WTC11 (cell line): ENCODE results near the gene DNAH8. TPM values are rescaled to one million over a fixed set of nuclear protein-coding genes. Genes with fewer than 3 reads are reported as not detected.

Experiments used
- ATAC-seq: fragments of 200-7000 bp; cut with Tn5 transposase; 2 replicates; pipeline ENCODE4 v1.10.0; 2021; ENCODE audit warnings: mild to moderate bottlenecking, moderate library complexity
- CTCF ChIA-PET: fragments of 300-600 bp; sonication (Branson Sonifier 250); formaldehyde crosslinking; loops from one replicate; lab custom pipeline; 2021; ENCODE audit warnings: antibody characterized with exemption; lab: Charles Lee
- POLR2A ChIA-PET: fragments of 350-600 bp; sonication (Branson Sonifier 250); formaldehyde crosslinking; loops from one replicate; lab custom pipeline; 2021; ENCODE audit warnings: antibody characterized with exemption; lab: Charles Lee
- DNase-seq: peaks from one replicate; pipeline ENCODE4 v3.0.0; 2021; ENCODE audit warnings: low spot score
- H3K27ac Mint-ChIP-seq: 2 replicates; pipeline ENCODE4 v1.8.0; 2021; ENCODE audit warnings: mixed read lengths
- H3K27me3 Mint-ChIP-seq: 2 replicates; pipeline ENCODE4 v1.8.0; 2021; ENCODE audit warnings: low read depth, mild to moderate bottlenecking, moderate library complexity, mixed read lengths
- H3K36me3 Mint-ChIP-seq: 2 replicates; pipeline ENCODE4 v1.8.0; 2021; ENCODE audit warnings: mixed read lengths
- H3K4me1 Mint-ChIP-seq: 2 replicates; pipeline ENCODE4 v1.8.0; 2022; ENCODE audit warnings: mixed read lengths
- H3K4me3 Mint-ChIP-seq: 2 replicates; pipeline ENCODE4 v1.8.0; 2021; ENCODE audit warnings: mild to moderate bottlenecking, moderate library complexity, mixed read lengths
- H3K9me3 Mint-ChIP-seq: 2 replicates; pipeline ENCODE4 v1.8.0; 2021; ENCODE audit warnings: mixed read lengths
- ATF1 ChIP-seq: sonication (generic); formaldehyde crosslinking; IDR thresholded peaks from 2 replicates; pipeline ENCODE4 v1.8.1; 2023; ENCODE audit warnings: mild to moderate bottlenecking, moderate library complexity, missing genetic modification reagents
- CBFB ChIP-seq: sonication (generic); formaldehyde crosslinking; IDR thresholded peaks from 2 replicates; pipeline ENCODE4 v1.8.1; 2022; ENCODE audit warnings: mild to moderate bottlenecking, low read depth, missing genetic modification reagents
- CREB1 ChIP-seq: sonication (generic); formaldehyde crosslinking; IDR thresholded peaks from 2 replicates; pipeline ENCODE4 v1.8.0; 2023; ENCODE audit warnings: mild to moderate bottlenecking, missing genetic modification reagents
- ELF4 ChIP-seq: sonication (generic); formaldehyde crosslinking; IDR thresholded peaks from 2 replicates; pipeline ENCODE4 v1.8.1; 2022; ENCODE audit warnings: low read depth, mild to moderate bottlenecking, moderate library complexity, missing genetic modification reagents
- ESRRA ChIP-seq: sonication (generic); formaldehyde crosslinking; IDR thresholded peaks from 2 replicates; pipeline ENCODE4 v1.8.1; 2022; ENCODE audit warnings: mild to moderate bottlenecking, missing genetic modification reagents, borderline replicate concordance
- ETV6 ChIP-seq: sonication (generic); formaldehyde crosslinking; IDR thresholded peaks from 2 replicates; pipeline ENCODE4 v1.8.1; 2022; ENCODE audit warnings: mild to moderate bottlenecking, missing genetic modification reagents
- FOXJ3 ChIP-seq: sonication (generic); formaldehyde crosslinking; IDR thresholded peaks from 2 replicates; pipeline ENCODE4 v1.9.0; 2021; ENCODE audit warnings: missing genetic modification reagents, mild to moderate bottlenecking, borderline replicate concordance
- GABPB1 ChIP-seq: sonication (generic); formaldehyde crosslinking; IDR thresholded peaks from 2 replicates; pipeline ENCODE4 v1.8.1; 2023; ENCODE audit warnings: mild to moderate bottlenecking, missing genetic modification reagents
- HMGA2 ChIP-seq: fragments of 250-450 bp; sonication (Bioruptor Pico); IDR thresholded peaks from 2 replicates; pipeline ENCODE4 v1.4.0; 2021; ENCODE audit warnings: mild to moderate bottlenecking, moderate library complexity
- IRF2 ChIP-seq: sonication (generic); formaldehyde crosslinking; IDR thresholded peaks from 2 replicates; pipeline ENCODE4 v1.8.0; 2022; ENCODE audit warnings: low read depth, missing genetic modification reagents, borderline replicate concordance
- JAZF1 ChIP-seq: fragments of 250-450 bp; sonication (Bioruptor Pico); IDR thresholded peaks from 2 replicates; pipeline ENCODE4 v1.9.0; 2021; ENCODE audit warnings: moderate library complexity, mild to moderate bottlenecking, inconsistent platforms
- JUN ChIP-seq: sonication (generic); formaldehyde crosslinking; IDR thresholded peaks from 2 replicates; pipeline ENCODE4 v1.8.0; 2023; ENCODE audit warnings: mild to moderate bottlenecking, missing genetic modification reagents
- KAT7 ChIP-seq: sonication (generic); formaldehyde crosslinking; IDR thresholded peaks from 2 replicates; pipeline ENCODE4 v1.8.1; 2023; ENCODE audit warnings: missing genetic modification reagents, mild to moderate bottlenecking, borderline replicate concordance
- NFE2L1 ChIP-seq: sonication (generic); formaldehyde crosslinking; IDR thresholded peaks from 2 replicates; pipeline ENCODE4 v1.8.1; 2023; ENCODE audit warnings: missing genetic modification reagents
- NR3C1 ChIP-seq: sonication (generic); formaldehyde crosslinking; conservative IDR thresholded peaks from 2 replicates; pipeline ENCODE4 v1.8.1; 2023; ENCODE audit warnings: low read depth, mild to moderate bottlenecking, missing genetic modification reagents
- SP1 ChIP-seq: sonication (generic); formaldehyde crosslinking; conservative IDR thresholded peaks from 2 replicates; pipeline ENCODE4 v1.8.1; 2022; ENCODE audit warnings: missing genetic modification reagents
- TEAD4 ChIP-seq: sonication (generic); formaldehyde crosslinking; IDR thresholded peaks from 2 replicates; pipeline ENCODE4 v1.8.0; 2022; ENCODE audit warnings: mild to moderate bottlenecking, missing genetic modification reagents
- ZNF416 ChIP-seq: fragments of 250-450 bp; sonication (Bioruptor Pico); IDR thresholded peaks from 2 replicates; pipeline ENCODE4 v1.9.0; 2021; ENCODE audit warnings: mild to moderate bottlenecking, inconsistent platforms
- total RNA-seq: library from RNA; stranded (reverse); gene quantifications from 3 replicates; pipeline ENCODE4 v1.2.3, GENCODE V29; 2021
- TF ChIP-seq, protein P1 (sequence below): sonication (generic); formaldehyde crosslinking; conservative IDR thresholded peaks from 2 replicates; pipeline ENCODE4 v1.8.1; 2023; ENCODE audit warnings: mild to moderate bottlenecking, low read depth, missing genetic modification reagents, moderate library complexity
- TF ChIP-seq, protein P2 (sequence below): sonication (generic); formaldehyde crosslinking; IDR thresholded peaks from 2 replicates; pipeline ENCODE4 v1.8.1; 2023; ENCODE audit warnings: mild to moderate bottlenecking, missing genetic modification reagents, moderate library complexity
- TF ChIP-seq, protein P3 (sequence below): sonication (generic); formaldehyde crosslinking; IDR thresholded peaks from 2 replicates; pipeline ENCODE4 v1.8.1; 2022; ENCODE audit warnings: mild to moderate bottlenecking, missing genetic modification reagents, moderate library complexity, borderline replicate concordance
- TF ChIP-seq, protein P4 (sequence below): sonication (generic); formaldehyde crosslinking; IDR thresholded peaks from 2 replicates; pipeline ENCODE4 v1.8.0; 2022; ENCODE audit warnings: mild to moderate bottlenecking, missing genetic modification reagents
- TF ChIP-seq, protein P5 (sequence below): sonication (generic); formaldehyde crosslinking; IDR thresholded peaks from 2 replicates; pipeline ENCODE4 v1.8.1; 2022; ENCODE audit warnings: mild to moderate bottlenecking, moderate library complexity, missing genetic modification reagents
- TF ChIP-seq, protein P6 (sequence below): sonication (generic); formaldehyde crosslinking; IDR thresholded peaks from 2 replicates; pipeline ENCODE4 v1.8.0; 2022; ENCODE audit warnings: mild to moderate bottlenecking, missing genetic modification reagents

Gene DNAH8
- total RNA-seq, 1 experiment from 2014 or later, result 0.02 TPM

DNA sequence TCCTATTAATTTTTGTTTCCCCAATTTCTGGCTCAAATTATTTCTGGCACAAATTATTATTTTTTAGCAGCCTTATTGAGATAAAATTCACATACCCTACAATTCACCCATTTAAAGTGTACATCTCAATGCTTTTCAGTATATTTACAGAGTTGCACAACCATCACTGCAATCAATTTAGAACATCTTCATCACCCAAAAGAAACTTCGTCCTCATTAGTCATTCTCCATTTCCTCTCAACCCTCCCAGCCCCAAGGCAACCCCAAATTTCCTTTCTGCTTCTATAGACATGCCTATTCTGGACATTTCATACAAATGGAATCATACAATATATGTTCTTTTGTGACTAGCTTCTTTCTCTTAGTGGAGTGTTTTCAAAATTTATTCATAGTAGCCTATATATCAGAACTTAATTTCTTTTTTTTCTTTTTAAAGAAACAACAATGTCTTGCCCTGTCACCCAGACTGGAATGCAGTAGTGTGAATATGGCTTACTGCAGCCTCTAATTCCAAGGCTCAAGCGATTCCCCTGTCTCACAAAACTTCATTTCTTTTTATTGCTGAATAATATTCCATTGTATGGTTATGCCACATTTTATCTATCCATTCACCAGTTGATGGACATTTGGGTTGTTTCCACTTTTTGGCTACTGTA, 84.5 kb downstream of the DNAH8 start:
- Mint-ChIP-seq H3K36me3 (no peaks in the 10 kb centered on the region), H3K27ac (no peak overlapping the region), H3K9me3 (no peaks in the 10 kb centered on the region), H3K4me1 (peaks cover 16% of the 10 kb centered on the region), H3K27me3 (peaks cover 3% of the 10 kb centered on the region; the same call in 1 of the 2 replicates), H3K4me3 (no peak overlapping the region)
- DNase-seq (no peak), ATAC-seq (no peak)
- CTCF ChIA-PET, result no interaction called here
- TF ChIP-seq, protein P1, sequence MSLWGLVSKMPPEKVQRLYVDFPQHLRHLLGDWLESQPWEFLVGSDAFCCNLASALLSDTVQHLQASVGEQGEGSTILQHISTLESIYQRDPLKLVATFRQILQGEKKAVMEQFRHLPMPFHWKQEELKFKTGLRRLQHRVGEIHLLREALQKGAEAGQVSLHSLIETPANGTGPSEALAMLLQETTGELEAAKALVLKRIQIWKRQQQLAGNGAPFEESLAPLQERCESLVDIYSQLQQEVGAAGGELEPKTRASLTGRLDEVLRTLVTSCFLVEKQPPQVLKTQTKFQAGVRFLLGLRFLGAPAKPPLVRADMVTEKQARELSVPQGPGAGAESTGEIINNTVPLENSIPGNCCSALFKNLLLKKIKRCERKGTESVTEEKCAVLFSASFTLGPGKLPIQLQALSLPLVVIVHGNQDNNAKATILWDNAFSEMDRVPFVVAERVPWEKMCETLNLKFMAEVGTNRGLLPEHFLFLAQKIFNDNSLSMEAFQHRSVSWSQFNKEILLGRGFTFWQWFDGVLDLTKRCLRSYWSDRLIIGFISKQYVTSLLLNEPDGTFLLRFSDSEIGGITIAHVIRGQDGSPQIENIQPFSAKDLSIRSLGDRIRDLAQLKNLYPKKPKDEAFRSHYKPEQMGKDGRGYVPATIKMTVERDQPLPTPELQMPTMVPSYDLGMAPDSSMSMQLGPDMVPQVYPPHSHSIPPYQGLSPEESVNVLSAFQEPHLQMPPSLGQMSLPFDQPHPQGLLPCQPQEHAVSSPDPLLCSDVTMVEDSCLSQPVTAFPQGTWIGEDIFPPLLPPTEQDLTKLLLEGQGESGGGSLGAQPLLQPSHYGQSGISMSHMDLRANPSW (CRISPR knock-in tag), result no peak
- TF ChIP-seq FOXJ3 (CRISPR knock-in tag) (no peak), JAZF1 (CRISPR knock-in tag) (no peak), CREB1 (CRISPR knock-in tag) (no peak), CBFB (CRISPR knock-in tag) (no peak), KAT7 (CRISPR knock-in tag) (no peak), ESRRA (CRISPR knock-in tag) (no peak)
- TF ChIP-seq, protein P2, sequence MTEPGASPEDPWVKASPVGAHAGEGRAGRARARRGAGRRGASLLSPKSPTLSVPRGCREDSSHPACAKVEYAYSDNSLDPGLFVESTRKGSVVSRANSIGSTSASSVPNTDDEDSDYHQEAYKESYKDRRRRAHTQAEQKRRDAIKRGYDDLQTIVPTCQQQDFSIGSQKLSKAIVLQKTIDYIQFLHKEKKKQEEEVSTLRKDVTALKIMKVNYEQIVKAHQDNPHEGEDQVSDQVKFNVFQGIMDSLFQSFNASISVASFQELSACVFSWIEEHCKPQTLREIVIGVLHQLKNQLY (CRISPR knock-in tag), result no peak
- TF ChIP-seq, protein P3, sequence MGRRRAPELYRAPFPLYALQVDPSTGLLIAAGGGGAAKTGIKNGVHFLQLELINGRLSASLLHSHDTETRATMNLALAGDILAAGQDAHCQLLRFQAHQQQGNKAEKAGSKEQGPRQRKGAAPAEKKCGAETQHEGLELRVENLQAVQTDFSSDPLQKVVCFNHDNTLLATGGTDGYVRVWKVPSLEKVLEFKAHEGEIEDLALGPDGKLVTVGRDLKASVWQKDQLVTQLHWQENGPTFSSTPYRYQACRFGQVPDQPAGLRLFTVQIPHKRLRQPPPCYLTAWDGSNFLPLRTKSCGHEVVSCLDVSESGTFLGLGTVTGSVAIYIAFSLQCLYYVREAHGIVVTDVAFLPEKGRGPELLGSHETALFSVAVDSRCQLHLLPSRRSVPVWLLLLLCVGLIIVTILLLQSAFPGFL, result no peak
- POLR2A ChIA-PET, result no interaction called here

DNA sequence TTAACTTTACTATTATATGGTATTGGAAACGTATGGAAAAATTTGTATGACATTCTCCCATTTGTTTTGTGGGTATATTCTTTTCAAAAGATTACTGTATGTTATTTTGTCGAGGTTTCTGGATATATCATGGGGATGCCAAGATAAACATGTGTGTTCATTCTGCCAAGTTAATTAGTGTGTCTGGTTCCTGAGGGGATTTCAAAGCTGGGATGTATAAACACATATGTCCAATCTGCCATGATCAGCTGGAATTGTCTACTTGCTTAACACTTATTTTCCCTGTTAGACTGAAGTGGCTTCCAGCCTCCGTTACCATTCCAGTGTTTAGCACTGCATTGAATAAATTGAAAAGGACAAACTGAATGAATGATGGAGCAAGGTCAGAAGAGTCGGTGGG, 86.2 kb downstream of the DNAH8 start:
- Mint-ChIP-seq H3K27ac (no peak overlapping the region), H3K4me1 (peaks cover 15% of the 10 kb centered on the region)
- POLR2A ChIA-PET, result no interaction called here
- CTCF ChIA-PET, result no interaction called here
- no peak for TF ChIP-seq NR3C1 (CRISPR knock-in tag)
- TF ChIP-seq NFE2L1 (CRISPR knock-in tag), result no peak
- TF ChIP-seq ZNF416 (CRISPR knock-in tag), result no peak
- TF ChIP-seq SP1, result no peak
- TF ChIP-seq, all 79 proteins: peak for 0
- Mint-ChIP-seq H3K27me3 (peaks cover 3% of the 10 kb centered on the region; the same call in 1 of the 2 replicates), H3K9me3 (no peaks in the 10 kb centered on the region), H3K36me3 (no peaks in the 10 kb centered on the region), H3K4me3 (no peak overlapping the region)
- ATAC-seq (no peak), DNase-seq (no peak)

DNA sequence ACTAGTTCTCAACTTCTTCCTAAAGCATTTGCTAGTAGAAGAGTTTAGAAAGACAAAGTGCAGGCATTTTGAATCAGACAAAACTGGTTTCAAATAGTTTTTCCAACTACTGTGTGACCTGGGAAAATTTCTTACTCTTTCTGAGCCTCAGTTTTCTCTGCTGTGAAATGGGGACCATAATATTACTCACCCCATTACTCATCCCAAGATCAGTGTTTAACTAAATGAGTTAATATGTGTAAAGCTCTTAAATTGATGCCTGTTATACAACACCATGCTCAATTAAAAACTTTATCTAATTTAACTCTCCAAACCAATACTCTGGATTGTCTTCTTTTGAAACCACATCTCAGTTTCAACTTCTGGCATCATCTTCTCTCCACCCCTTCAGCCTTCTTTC, 87.4 kb downstream of the DNAH8 start:
- ChIA-PET POLR2A (no interaction called here), CTCF (no interaction called here)
- Mint-ChIP-seq H3K4me1 (peaks cover 4% of the 10 kb centered on the region), H3K9me3 (no peaks in the 10 kb centered on the region), H3K27ac (no peak overlapping the region), H3K36me3 (no peaks in the 10 kb centered on the region), H3K4me3 (no peak overlapping the region), H3K27me3 (peaks cover 3% of the 10 kb centered on the region; the same call in 1 of the 2 replicates)
- ATAC-seq (no peak), DNase-seq (no peak)
- TF ChIP-seq, protein P4, sequence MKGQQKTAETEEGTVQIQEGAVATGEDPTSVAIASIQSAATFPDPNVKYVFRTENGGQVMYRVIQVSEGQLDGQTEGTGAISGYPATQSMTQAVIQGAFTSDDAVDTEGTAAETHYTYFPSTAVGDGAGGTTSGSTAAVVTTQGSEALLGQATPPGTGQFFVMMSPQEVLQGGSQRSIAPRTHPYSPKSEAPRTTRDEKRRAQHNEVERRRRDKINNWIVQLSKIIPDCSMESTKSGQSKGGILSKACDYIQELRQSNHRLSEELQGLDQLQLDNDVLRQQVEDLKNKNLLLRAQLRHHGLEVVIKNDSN (CRISPR knock-in tag), result no peak
- TF ChIP-seq, protein P5, sequence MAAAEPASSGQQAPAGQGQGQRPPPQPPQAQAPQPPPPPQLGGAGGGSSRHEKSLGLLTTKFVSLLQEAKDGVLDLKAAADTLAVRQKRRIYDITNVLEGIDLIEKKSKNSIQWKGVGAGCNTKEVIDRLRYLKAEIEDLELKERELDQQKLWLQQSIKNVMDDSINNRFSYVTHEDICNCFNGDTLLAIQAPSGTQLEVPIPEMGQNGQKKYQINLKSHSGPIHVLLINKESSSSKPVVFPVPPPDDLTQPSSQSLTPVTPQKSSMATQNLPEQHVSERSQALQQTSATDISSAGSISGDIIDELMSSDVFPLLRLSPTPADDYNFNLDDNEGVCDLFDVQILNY, result no peak
- TF ChIP-seq ATF1, result no peak
- no peak for TF ChIP-seq GABPB1 (CRISPR knock-in tag)
- TF ChIP-seq HMGA2 (CRISPR knock-in tag), result no peak
- TF ChIP-seq TEAD4 (CRISPR knock-in tag), result no peak
- TF ChIP-seq IRF2, result no peak
- no peak for TF ChIP-seq ELF4 (CRISPR knock-in tag)
- TF ChIP-seq JUN, result no peak
- no peak for TF ChIP-seq FOXJ3 (CRISPR knock-in tag)
- TF ChIP-seq ETV6 (CRISPR knock-in tag), result no peak
- TF ChIP-seq, protein P6, sequence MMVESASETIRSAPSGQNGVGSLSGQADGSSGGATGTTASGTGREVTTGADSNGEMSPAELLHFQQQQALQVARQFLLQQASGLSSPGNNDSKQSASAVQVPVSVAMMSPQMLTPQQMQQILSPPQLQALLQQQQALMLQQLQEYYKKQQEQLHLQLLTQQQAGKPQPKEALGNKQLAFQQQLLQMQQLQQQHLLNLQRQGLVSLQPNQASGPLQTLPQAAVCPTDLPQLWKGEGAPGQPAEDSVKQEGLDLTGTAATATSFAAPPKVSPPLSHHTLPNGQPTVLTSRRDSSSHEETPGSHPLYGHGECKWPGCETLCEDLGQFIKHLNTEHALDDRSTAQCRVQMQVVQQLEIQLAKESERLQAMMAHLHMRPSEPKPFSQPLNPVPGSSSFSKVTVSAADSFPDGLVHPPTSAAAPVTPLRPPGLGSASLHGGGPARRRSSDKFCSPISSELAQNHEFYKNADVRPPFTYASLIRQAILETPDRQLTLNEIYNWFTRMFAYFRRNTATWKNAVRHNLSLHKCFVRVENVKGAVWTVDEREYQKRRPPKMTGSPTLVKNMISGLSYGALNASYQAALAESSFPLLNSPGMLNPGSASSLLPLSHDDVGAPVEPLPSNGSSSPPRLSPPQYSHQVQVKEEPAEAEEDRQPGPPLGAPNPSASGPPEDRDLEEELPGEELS (CRISPR knock-in tag), result no peak
